ENCODE data around the gene WDR35.

- no peak for TF ChIP-seq CTCF (IDR thresholded peaks at IDR 0.05)
- no peak for TF ChIP-seq POLR2A (IDR thresholded peaks at IDR 0.05)
Observed at GRCh38 chr2:19893520-19894133, 96.3 kb downstream of the WDR35 start.
